Keratinocyte (primary cell): ENCODE measurements around the gene MVP. TPM values are rescaled to one million over a fixed set of nuclear protein-coding genes. Genes with fewer than 3 reads are reported as not detected.

Experiments
- DNase-seq: peaks from one replicate; pipeline ENCODE4 v3.0.0-alpha.2; 2011; ENCODE audit warnings: low read depth, missing footprints, low spot score
- FAIRE-seq: peaks from 2 replicates; lab custom pipeline; 2011; peaks lifted over from hg19 to GRCh38; lab: Jason Lieb, UNC
- H2AFZ ChIP-seq: 2 replicates; pipeline ENCODE4 v1.6.0; 2012; ENCODE audit warnings: low read length, control low read depth, inconsistent platforms; ENCODE audit not compliant: control insufficient read depth
- H3K27ac ChIP-seq: 2 replicates; pipeline ENCODE4 v1.5.1; 2011; ENCODE audit warnings: low read length; ENCODE audit not compliant: control insufficient read depth, insufficient read depth
- H3K27me3 ChIP-seq: 3 replicates; pipeline ENCODE4 v1.6.0; 2011; ENCODE audit warnings: low read length; ENCODE audit not compliant: control insufficient read depth, insufficient read depth; ENCODE audit errors: extremely low read depth
- H3K36me3 ChIP-seq, 2 experiments: 2 replicates in 1 of 2; 3 replicates in 1 of 2; pipeline ENCODE4 v1.5.1; 2011; ENCODE audit warnings: low read length in 2 of 2, mild to moderate bottlenecking in 1 of 2; ENCODE audit not compliant: control insufficient read depth in 2 of 2, insufficient read depth in 2 of 2; ENCODE audit errors: extremely low read depth in 1 of 2
- H3K4me1 ChIP-seq: 3 replicates; pipeline ENCODE4 v1.5.1; 2011; ENCODE audit warnings: low read length; ENCODE audit not compliant: control insufficient read depth, insufficient read depth; ENCODE audit errors: extremely low read depth
- H3K4me2 ChIP-seq: 3 replicates; pipeline ENCODE4 v1.6.0; 2011; ENCODE audit warnings: low read depth, low read length; ENCODE audit not compliant: control insufficient read depth, insufficient read depth; ENCODE audit errors: extremely low read depth
- H3K4me3 ChIP-seq, 3 experiments: fragments of 200-600 bp in 1 of 3; sonication (generic) in 1 of 3; 2 replicates in 2 of 3; 3 replicates in 1 of 3; pipeline ENCODE4 v1.5.1; 2011 to 2016; ENCODE audit warnings: low read length in 3 of 3, mild to moderate bottlenecking in 3 of 3, control low read depth in 2 of 3, inconsistent platforms in 1 of 3, low read depth in 1 of 3, mixed read lengths in 1 of 3, mixed run types in 1 of 3, moderate library complexity in 1 of 3; ENCODE audit not compliant: control insufficient read depth in 2 of 3, insufficient read depth in 2 of 3; ENCODE audit errors: extremely low read depth in 1 of 3
- H3K79me2 ChIP-seq: 2 replicates; pipeline ENCODE4 v1.6.0; 2012; ENCODE audit warnings: low read length; ENCODE audit not compliant: control insufficient read depth, insufficient read depth
- H3K9ac ChIP-seq: 3 replicates; pipeline ENCODE4 v1.6.0; 2011; ENCODE audit warnings: low read length; ENCODE audit not compliant: control insufficient read depth, insufficient read depth; ENCODE audit errors: extremely low read depth
- H3K9me1 ChIP-seq: 3 replicates; pipeline ENCODE4 v1.6.0; 2011; ENCODE audit warnings: low read length; ENCODE audit not compliant: control insufficient read depth, insufficient read depth; ENCODE audit errors: extremely low read depth
- H3K9me3 ChIP-seq: 2 replicates; pipeline ENCODE4 v1.5.1; 2012; ENCODE audit warnings: low read depth, low read length; ENCODE audit not compliant: control insufficient read depth
- H4K20me1 ChIP-seq: 3 replicates; pipeline ENCODE4 v1.6.0; 2011; ENCODE audit warnings: low read length; ENCODE audit not compliant: control insufficient read depth, insufficient read depth; ENCODE audit errors: extremely low read depth
- CTCF ChIP-seq, 3 experiments: IDR thresholded peaks in 1 of 3; conservative IDR thresholded peaks in 1 of 3; optimal IDR thresholded peaks in 1 of 3; 2 replicates in 2 of 3; 3 replicates in 1 of 3; pipeline versions ENCODE3 to v1.5.1; 2011; ENCODE audit warnings: low read length in 3 of 3, mild to moderate bottlenecking in 3 of 3, moderate library complexity in 2 of 3, control low read depth in 1 of 3, inconsistent platforms in 1 of 3; ENCODE audit not compliant: insufficient read depth in 2 of 3; ENCODE audit errors: extremely low read depth in 1 of 3
- EZH2 ChIP-seq: IDR thresholded peaks from one replicate; pipeline ENCODE4 v1.6.1; 2012; ENCODE audit warnings: inconsistent platforms, mild to moderate bottlenecking, low read length, moderate library complexity
- dilution Hi-C: fragments of 300-500 bp; cut with MboI; formaldehyde crosslinking; loops from one replicate; pipeline ENCODE4 v1.7.0; 2020; ENCODE audit warnings: low sequenced_read_pairs; ENCODE audit not compliant: extremely low pct_ligation_motif_present
- polyA plus RNA-seq, 5 experiments: library from polyadenylated mRNA; depleted of rRNA in 3 of 5; stranded (reverse) in 3 of 5; stranded (forward) in 1 of 5; unstranded in 1 of 5; fragments of >200 nt; gene quantifications; 1 replicate in 1 of 5; 2 replicates in 3 of 5; 3 replicates in 1 of 5; pipeline versions ENCODE4 v1.2.1 to v1.2.3, GENCODE V29; 2011 to 2012; ENCODE audit warnings: missing spikeins in 2 of 5, low read depth in 1 of 5, low replicate concordance in 1 of 5

Gene MVP
- polyA plus RNA-seq, 1 donor (not counting 4 experiments of a cell fraction or from before 2014, with no cell fraction given), result 148 TPM

DNA sequence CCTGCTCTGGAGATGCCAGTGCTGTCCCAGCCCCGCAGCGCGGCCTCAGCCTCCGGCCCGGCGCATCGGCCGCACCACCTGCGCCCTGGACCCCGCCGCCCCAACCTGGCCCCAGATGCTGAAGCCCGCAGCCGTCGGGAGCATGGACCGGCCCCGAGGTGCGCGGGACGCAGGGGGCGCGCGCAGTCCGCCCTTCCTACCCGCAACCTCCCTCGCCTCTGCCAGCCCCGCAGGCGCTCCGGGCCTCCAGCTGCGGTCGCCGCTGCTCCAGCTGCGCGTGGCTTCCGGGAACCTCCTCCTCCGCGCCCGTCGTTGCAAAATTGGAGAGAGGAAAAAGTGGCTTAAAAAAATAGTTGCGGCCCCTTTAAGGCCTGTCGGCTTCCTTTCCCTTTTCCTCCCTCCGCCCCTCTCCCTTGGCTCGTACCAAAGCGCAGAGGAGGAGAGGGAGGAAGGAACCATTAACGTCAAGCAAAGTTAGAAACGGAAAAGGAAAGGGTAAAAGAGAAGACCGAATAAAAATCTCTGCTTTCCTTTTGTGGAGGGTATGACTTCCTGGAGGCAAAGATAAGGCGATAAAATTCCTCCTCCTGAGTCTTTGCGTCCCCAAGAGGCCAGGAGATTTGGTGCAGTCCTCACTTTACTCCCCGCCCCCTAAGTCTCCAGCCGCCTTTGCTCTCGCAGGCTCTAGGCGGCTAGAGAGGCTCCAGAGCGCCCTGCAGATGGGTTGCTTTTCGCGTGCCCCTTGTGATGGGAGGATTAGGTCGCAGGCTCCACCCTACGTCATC, 42.8 kb downstream of the MVP start, which contains the start of gene CDIPT:
Gene CDIPT, minus strand, starts transcription at position 343 of the 785 bp plus-strand sequence. CDS start 369 bp downstream, outside the sequence.
- H3K27me3 ChIP-seq, result no peaks in the 10 kb centered on the region
- peaks cover 9 to 13% of the 10 kb centered on the region in 2 experiments for H3K36me3 ChIP-seq
- H3K4me3 ChIP-seq, result peak within 1 kb of the TSS; percentile 72 to 94 (median 87)
- peaks cover 8% of the 10 kb centered on the region for H3K79me2 ChIP-seq
- peak within 1 kb of the TSS; percentile 96 for H3K27ac ChIP-seq
- no peaks in the 10 kb centered on the region for H3K9me1 ChIP-seq
- H3K9me3 ChIP-seq, result no peaks in the 10 kb centered on the region
- TF ChIP-seq CTCF (optimal IDR thresholded peaks at IDR 0.05 in 1 of 3, IDR thresholded peaks at IDR 0.05 in 1 of 3, conservative IDR thresholded peaks at IDR 0.05 in 1 of 3; ENCODE audit: extremely low read depth in 1 of 3, insufficient read depth in 2 of 3, low read length in 3 of 3) (peak; percentile 78 to 88 (median 78)), EZH2 (no peak)
- H3K9ac ChIP-seq, result peak within 1 kb of the TSS; percentile 90
- no peaks in the 10 kb centered on the region for H4K20me1 ChIP-seq
- FAIRE-seq (peak; percentile 88), DNase-seq (peak; percentile 79)
- peak within 1 kb of the TSS; percentile 90 for H2AFZ ChIP-seq
- H3K4me2 ChIP-seq, result peak within 1 kb of the TSS; percentile 88
- H3K4me1 ChIP-seq, result peaks cover 6% of the 10 kb centered on the region
- dilution Hi-C loops, result no loop called here

- no peaks in the 10 kb centered on the region for H3K9me3 ChIP-seq
- H3K27me3 ChIP-seq, result no peaks in the 10 kb centered on the region
- H3K36me3 ChIP-seq, result peaks cover 5 to 12% of the 10 kb centered on the region in 2 experiments
- TF ChIP-seq EZH2 (no peak), CTCF (optimal IDR thresholded peaks at IDR 0.05 in 1 of 3, IDR thresholded peaks at IDR 0.05 in 1 of 3, conservative IDR thresholded peaks at IDR 0.05 in 1 of 3; ENCODE audit: extremely low read depth in 1 of 3, insufficient read depth in 2 of 3, low read length in 3 of 3) (no peak)
- H3K4me1 ChIP-seq, result peaks cover 6% of the 10 kb centered on the region
- no peak for FAIRE-seq
- peak overlapping the region; percentile 90 for H3K9ac ChIP-seq
- peak overlapping the region; percentile 96 for H3K27ac ChIP-seq
- dilution Hi-C loops, result no loop called here
- no peak for DNase-seq
- H3K4me2 ChIP-seq, result peak overlapping the region; percentile 88
- no peaks in the 10 kb centered on the region for H4K20me1 ChIP-seq
- H2AFZ ChIP-seq, result peak overlapping the region; percentile 90
- peak overlapping the region; percentile 62 to 87 (median 72) for H3K4me3 ChIP-seq
- H3K9me1 ChIP-seq, result no peaks in the 10 kb centered on the region
- peaks cover 8% of the 10 kb centered on the region for H3K79me2 ChIP-seq
Measured at GRCh38 chr16:29863669-29863984, 43.4 kb downstream of the MVP start.
